DND-41 (cell line): ENCODE results near the gene OR52J3.

Source experiments
- EZH2 ChIP-seq: IDR thresholded peaks from 3 replicates; pipeline ENCODE4 v1.6.1; 2012; ENCODE audit warnings: borderline replicate concordance, low read depth, mild to moderate bottlenecking, moderate library complexity, low read length, inconsistent platforms; ENCODE audit not compliant: severe bottlenecking
- TF ChIP-seq, protein P1 (sequence below): IDR thresholded peaks from 2 replicates; pipeline ENCODE4 v1.5.1; 2012; ENCODE audit warnings: borderline replicate concordance, low read length, moderate library complexity, mild to moderate bottlenecking; ENCODE audit not compliant: poor library complexity, severe bottlenecking; ENCODE audit errors: extremely low read depth

DNA sequence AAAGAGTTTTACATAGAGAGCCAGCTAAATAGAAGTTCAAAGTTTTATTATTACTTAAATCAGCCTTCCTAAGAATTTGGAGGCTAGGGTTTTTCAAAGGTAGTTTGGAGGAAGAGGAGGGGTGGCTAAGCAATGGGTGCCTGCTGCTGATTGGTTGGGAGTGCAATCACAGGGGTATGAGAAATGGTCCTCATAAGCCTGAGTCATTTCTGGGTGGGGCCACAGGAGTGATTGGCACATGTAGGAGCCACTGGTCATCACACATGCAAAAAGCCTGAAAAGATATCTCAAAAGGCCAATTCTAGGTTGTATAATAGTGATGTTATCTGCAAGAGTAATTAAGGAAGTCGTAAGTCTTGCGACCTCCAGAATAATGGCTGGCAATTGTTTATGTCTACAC is 38.8 kb upstream of the OR52J3 start:
- TF ChIP-seq, protein P1, sequence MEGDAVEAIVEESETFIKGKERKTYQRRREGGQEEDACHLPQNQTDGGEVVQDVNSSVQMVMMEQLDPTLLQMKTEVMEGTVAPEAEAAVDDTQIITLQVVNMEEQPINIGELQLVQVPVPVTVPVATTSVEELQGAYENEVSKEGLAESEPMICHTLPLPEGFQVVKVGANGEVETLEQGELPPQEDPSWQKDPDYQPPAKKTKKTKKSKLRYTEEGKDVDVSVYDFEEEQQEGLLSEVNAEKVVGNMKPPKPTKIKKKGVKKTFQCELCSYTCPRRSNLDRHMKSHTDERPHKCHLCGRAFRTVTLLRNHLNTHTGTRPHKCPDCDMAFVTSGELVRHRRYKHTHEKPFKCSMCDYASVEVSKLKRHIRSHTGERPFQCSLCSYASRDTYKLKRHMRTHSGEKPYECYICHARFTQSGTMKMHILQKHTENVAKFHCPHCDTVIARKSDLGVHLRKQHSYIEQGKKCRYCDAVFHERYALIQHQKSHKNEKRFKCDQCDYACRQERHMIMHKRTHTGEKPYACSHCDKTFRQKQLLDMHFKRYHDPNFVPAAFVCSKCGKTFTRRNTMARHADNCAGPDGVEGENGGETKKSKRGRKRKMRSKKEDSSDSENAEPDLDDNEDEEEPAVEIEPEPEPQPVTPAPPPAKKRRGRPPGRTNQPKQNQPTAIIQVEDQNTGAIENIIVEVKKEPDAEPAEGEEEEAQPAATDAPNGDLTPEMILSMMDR: no peak
- no peak for TF ChIP-seq EZH2
